Natural killer cell (primary cell): Measurements from ENCODE around the gene UNC13B. TPM values are rescaled to one million over a fixed set of nuclear protein-coding genes. Genes with fewer than 3 reads are reported as not detected.
"Not testable (repeated sequence)": the region's sequence is repeated elsewhere in the genome, so short reads cannot be mapped to it uniquely, and the experiment has no call there.

Experiments
- ATAC-seq, 3 donors: fragments of 150-1000 bp in 2 of 3; fragments of 200-7000 bp in 1 of 3; cut with Tn5 transposase; 1 replicate in 1 of 3; 2 replicates in 2 of 3; pipeline ENCODE4 v1.10.0; 2021; ENCODE audit warnings: mild to moderate bottlenecking in 2 of 3, moderate library complexity in 2 of 3
- DNase-seq, 2 donors: peaks; one replicate each; pipeline versions ENCODE4 v3.0.0 to v3.0.0-alpha.2; 2013 to 2021; ENCODE audit warnings: mixed read lengths in 1 of 2
- H3K27ac ChIP-seq: one replicate; pipeline ENCODE4 v1.5.1; 2013; ENCODE audit warnings: mild to moderate bottlenecking, low read length
- H3K27me3 ChIP-seq: one replicate; pipeline ENCODE4 v1.6.1; 2013; ENCODE audit warnings: low read length; ENCODE audit not compliant: control insufficient read depth, insufficient read depth
- H3K36me3 ChIP-seq: one replicate; pipeline ENCODE4 v1.6.1; 2013; ENCODE audit warnings: low read length; ENCODE audit not compliant: control insufficient read depth, insufficient read depth
- H3K4me1 ChIP-seq: one replicate; pipeline ENCODE4 v1.6.1; 2013; ENCODE audit warnings: low read length; ENCODE audit not compliant: control insufficient read depth, insufficient read depth
- H3K4me3 ChIP-seq: one replicate; pipeline ENCODE4 v1.5.1; 2013; ENCODE audit warnings: low read length
- H3K9me3 ChIP-seq: one replicate; pipeline ENCODE4 v1.6.1; 2013; ENCODE audit warnings: low read length; ENCODE audit not compliant: control insufficient read depth, insufficient read depth
- H3K27ac Mint-ChIP-seq, 2 donors: one replicate each; pipeline ENCODE4 v1.8.0; 2022; ENCODE audit warnings: mild to moderate bottlenecking in 2 of 2, mixed read lengths in 2 of 2, moderate library complexity in 1 of 2
- H3K27me3 Mint-ChIP-seq, 2 donors: one replicate each; pipeline ENCODE4 v1.8.0; 2022; ENCODE audit warnings: low read depth in 2 of 2, mixed read lengths in 2 of 2
- H3K36me3 Mint-ChIP-seq: one replicate; pipeline ENCODE4 v1.8.0; 2022; ENCODE audit warnings: mixed read lengths
- H3K4me1 Mint-ChIP-seq, 2 donors: one replicate each; pipeline ENCODE4 v1.8.0; 2022; ENCODE audit warnings: mixed read lengths in 2 of 2
- H3K4me3 Mint-ChIP-seq: one replicate; pipeline ENCODE4 v1.8.0; 2022; ENCODE audit warnings: mild to moderate bottlenecking, moderate library complexity, mixed read lengths
- H3K9me3 Mint-ChIP-seq, 2 donors: one replicate each; pipeline ENCODE4 v1.8.0; 2022; ENCODE audit warnings: mixed read lengths in 2 of 2
- CTCF ChIP-seq: fragments of 200-600 bp; IDR thresholded peaks from one replicate; pipeline ENCODE4 v1.8.0; 2022; ENCODE audit warnings: antibody characterized with exemption
- WGBS: methylation state at CpG from one replicate; pipeline ENCODE4 v1.1.7; 2013; ENCODE audit warnings: missing lambda C conversion rate; ENCODE audit not compliant: insufficient coverage; 5-methylcytosine and 5-hydroxymethylcytosine counted together
- intact Hi-C: fragments of 100-400 bp; cut with micrococcal nuclease; formaldehyde crosslinking; loops from one replicate; pipeline ENCODE4 v1.14.2; 2022
- total RNA-seq, 4 donors: library from RNA; stranded (reverse); fragments of 120-200 nt in 1 of 4; gene quantifications; one replicate each; pipeline versions ENCODE4 v1.2.3 to v1.2.4, GENCODE V29; 2013 to 2022

Gene UNC13B
- total RNA-seq, 3 donors from 2014 or later (not counting 1 experiment from before 2014, with no cell fraction given) = 0.21 to 0.78 (median 0.27) TPM

GRCh38 chr9:35179347-35180280 is 17.8 kb downstream of the UNC13B start:
- no peak for TF ChIP-seq CTCF
- no peaks in the 10 kb centered on the region for H3K27me3 ChIP-seq
- peaks cover 0 to 5% of the 10 kb centered on the region in 2 donors for H3K27me3 Mint-ChIP-seq
- no peak for DNase-seq
- 100% methylated on average over 1 of the region's 4 CpGs for WGBS
- no peak overlapping the region for H3K27ac ChIP-seq
- ATAC-seq = no peak
- no peaks in the 10 kb centered on the region for H3K36me3 Mint-ChIP-seq
- H3K36me3 ChIP-seq = no peaks in the 10 kb centered on the region
- H3K4me3 Mint-ChIP-seq = no peak overlapping the region
- H3K4me3 ChIP-seq = no peak overlapping the region
- no peaks in the 10 kb centered on the region for H3K9me3 Mint-ChIP-seq
- intact Hi-C loops = no loop called here
- H3K4me1 Mint-ChIP-seq = no peaks in the 10 kb centered on the region
- no peaks in the 10 kb centered on the region for H3K9me3 ChIP-seq
- no peaks in the 10 kb centered on the region for H3K4me1 ChIP-seq
- H3K27ac Mint-ChIP-seq = no peak overlapping the region

- Histone ChIP-seq H3K27ac (no peak overlapping the region), H3K4me1 (no peaks in the 10 kb centered on the region), H3K9me3 (no peaks in the 10 kb centered on the region), H3K4me3 (no peak overlapping the region), H3K27me3 (no peaks in the 10 kb centered on the region), H3K36me3 (no peaks in the 10 kb centered on the region)
- no peak overlapping the region for H3K4me3 Mint-ChIP-seq
- H3K27me3 Mint-ChIP-seq = no peaks in the 10 kb centered on the region
- ATAC-seq (no peak), DNase-seq (no peak)
- no peaks in the 10 kb centered on the region for H3K36me3 Mint-ChIP-seq
- no peaks in the 10 kb centered on the region for H3K4me1 Mint-ChIP-seq
- no peak for TF ChIP-seq CTCF
- H3K27ac Mint-ChIP-seq = no peak overlapping the region
- intact Hi-C loops = no loop called here
- 90% methylated on average over 2 of the region's 2 CpGs for WGBS
- H3K9me3 Mint-ChIP-seq = no peaks in the 10 kb centered on the region
Observed at GRCh38 chr9:35180801-35181200, 19.0 kb downstream of the UNC13B start.

GRCh38 chr9:35182401-35182800 is 20.6 kb downstream of the UNC13B start:
- H3K9me3 ChIP-seq, H3K27ac ChIP-seq, H3K27me3 Mint-ChIP-seq, H3K4me3 ChIP-seq, H3K27me3 ChIP-seq, H3K36me3 ChIP-seq, H3K36me3 Mint-ChIP-seq, DNase-seq, H3K4me1 Mint-ChIP-seq, H3K9me3 Mint-ChIP-seq, H3K27ac Mint-ChIP-seq, ATAC-seq, H3K4me1 ChIP-seq, intact Hi-C loops, H3K4me3 Mint-ChIP-seq: not testable (repeated sequence)
- WGBS = no CpG with 5 or more reads among the region's 3 CpGs

GRCh38 chr9:35182996-35183754 is 21.4 kb downstream of the UNC13B start:
- H3K27me3 Mint-ChIP-seq, H3K4me1 ChIP-seq, H3K9me3 ChIP-seq, H3K27ac Mint-ChIP-seq, H3K4me1 Mint-ChIP-seq, intact Hi-C loops, H3K27me3 ChIP-seq, H3K4me3 Mint-ChIP-seq, DNase-seq, H3K36me3 Mint-ChIP-seq, ATAC-seq, H3K36me3 ChIP-seq, H3K4me3 ChIP-seq, H3K27ac ChIP-seq, H3K9me3 Mint-ChIP-seq: not testable (repeated sequence)
- 96% methylated on average over 56 of the region's 56 CpGs for WGBS

GRCh38 chr9:35183755-35184480 is 22.1 kb downstream of the UNC13B start:
- H3K36me3 Mint-ChIP-seq, H3K9me3 Mint-ChIP-seq, H3K27ac ChIP-seq, ATAC-seq, H3K9me3 ChIP-seq, H3K27ac Mint-ChIP-seq, H3K4me3 Mint-ChIP-seq, H3K4me1 Mint-ChIP-seq, H3K27me3 ChIP-seq, intact Hi-C loops, H3K27me3 Mint-ChIP-seq, H3K36me3 ChIP-seq, H3K4me3 ChIP-seq, H3K4me1 ChIP-seq, DNase-seq: not testable (repeated sequence)
- 96% methylated on average over 53 of the region's 53 CpGs for WGBS
